Gastroesophageal sphincter (tissue), 3 donors: ENCODE data around the gene BIN2.

ENCODE experiments used
- POLR2AphosphoS5 ChIP-seq: sonication (generic); formaldehyde crosslinking; IDR thresholded peaks from one replicate; pipeline ENCODE4 v1.6.1; 2017; ENCODE audit warnings: antibody characterized with exemption
- TF ChIP-seq, protein P1 (sequence below), 4 experiments: fragments of 200-600 bp in 2 of 4; fragments of 450-650 bp in 2 of 4; sonication (generic) in 1 of 4; IDR thresholded peaks; one replicate each; pipeline ENCODE4 v1.5.1; 2017 to 2019; ENCODE audit warnings: antibody characterized with exemption in 4 of 4, mild to moderate bottlenecking in 2 of 4, moderate library complexity in 2 of 4

DNA sequence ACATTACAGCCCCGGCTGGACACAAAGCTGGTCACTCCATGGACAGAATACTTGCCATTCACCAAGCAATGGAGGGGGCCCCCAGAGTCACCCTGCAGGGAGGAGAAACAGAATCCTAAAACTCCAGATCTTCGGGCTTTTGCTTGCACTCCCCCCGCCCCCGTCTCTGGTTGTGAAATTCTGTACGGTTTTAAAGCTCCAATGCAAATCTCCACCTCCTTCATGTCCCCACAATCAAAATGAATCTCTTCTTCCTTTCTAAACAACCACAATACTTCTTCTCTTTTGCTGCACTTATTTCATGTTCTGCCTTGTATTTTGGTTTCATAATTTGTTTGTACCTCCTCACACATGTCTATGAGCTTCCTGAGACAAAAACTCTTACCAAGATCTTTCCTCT lies 5.8 kb upstream of the BIN2 start:
- TF ChIP-seq, protein P1, sequence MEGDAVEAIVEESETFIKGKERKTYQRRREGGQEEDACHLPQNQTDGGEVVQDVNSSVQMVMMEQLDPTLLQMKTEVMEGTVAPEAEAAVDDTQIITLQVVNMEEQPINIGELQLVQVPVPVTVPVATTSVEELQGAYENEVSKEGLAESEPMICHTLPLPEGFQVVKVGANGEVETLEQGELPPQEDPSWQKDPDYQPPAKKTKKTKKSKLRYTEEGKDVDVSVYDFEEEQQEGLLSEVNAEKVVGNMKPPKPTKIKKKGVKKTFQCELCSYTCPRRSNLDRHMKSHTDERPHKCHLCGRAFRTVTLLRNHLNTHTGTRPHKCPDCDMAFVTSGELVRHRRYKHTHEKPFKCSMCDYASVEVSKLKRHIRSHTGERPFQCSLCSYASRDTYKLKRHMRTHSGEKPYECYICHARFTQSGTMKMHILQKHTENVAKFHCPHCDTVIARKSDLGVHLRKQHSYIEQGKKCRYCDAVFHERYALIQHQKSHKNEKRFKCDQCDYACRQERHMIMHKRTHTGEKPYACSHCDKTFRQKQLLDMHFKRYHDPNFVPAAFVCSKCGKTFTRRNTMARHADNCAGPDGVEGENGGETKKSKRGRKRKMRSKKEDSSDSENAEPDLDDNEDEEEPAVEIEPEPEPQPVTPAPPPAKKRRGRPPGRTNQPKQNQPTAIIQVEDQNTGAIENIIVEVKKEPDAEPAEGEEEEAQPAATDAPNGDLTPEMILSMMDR (IDR thresholded peaks at IDR 0.05) = no peak
- TF ChIP-seq POLR2AphosphoS5 = no peak
